GM06990 (cell line): ENCODE data around the gene DRD4.
A peak's percentile ranks its signal among the peaks of the same experiment; 100 is the strongest.

Experiments used
- DNase-seq: peaks from one replicate; pipeline ENCODE4 v3.0.0-alpha.2; 2011; ENCODE audit not compliant: insufficient read length; ENCODE audit errors: extremely low read depth
- H3K27me3 ChIP-seq: replicated peaks from 2 replicates; pipeline ENCODE4 v1.6.0; 2011; ENCODE audit warnings: low read length; ENCODE audit not compliant: control insufficient read depth, insufficient read depth
- H3K36me3 ChIP-seq: 2 replicates; pipeline ENCODE4 v1.5.1; 2011; ENCODE audit warnings: low read length; ENCODE audit not compliant: control insufficient read depth, insufficient read depth
- H3K4me3 ChIP-seq: replicated peaks from 2 replicates; pipeline ENCODE4 v1.5.1; 2011; ENCODE audit warnings: low read depth, mild to moderate bottlenecking, control low read depth, low read length
- TF ChIP-seq, protein P1 (sequence below): IDR thresholded peaks from 2 replicates; pipeline ENCODE4 v1.5.1; 2011; ENCODE audit warnings: low read length, control low read depth, mild to moderate bottlenecking, inconsistent platforms; ENCODE audit not compliant: insufficient read depth, poor library complexity, severe bottlenecking

DRD4 gene

GRCh38 chr11:626475-627307 is 10.4 kb upstream of the DRD4 start, which contains the start of gene SCT:
SCT (minus strand) TSS chr11:627181; CDS start chr11:627143, 38 bp downstream.
- TF ChIP-seq, protein P1, sequence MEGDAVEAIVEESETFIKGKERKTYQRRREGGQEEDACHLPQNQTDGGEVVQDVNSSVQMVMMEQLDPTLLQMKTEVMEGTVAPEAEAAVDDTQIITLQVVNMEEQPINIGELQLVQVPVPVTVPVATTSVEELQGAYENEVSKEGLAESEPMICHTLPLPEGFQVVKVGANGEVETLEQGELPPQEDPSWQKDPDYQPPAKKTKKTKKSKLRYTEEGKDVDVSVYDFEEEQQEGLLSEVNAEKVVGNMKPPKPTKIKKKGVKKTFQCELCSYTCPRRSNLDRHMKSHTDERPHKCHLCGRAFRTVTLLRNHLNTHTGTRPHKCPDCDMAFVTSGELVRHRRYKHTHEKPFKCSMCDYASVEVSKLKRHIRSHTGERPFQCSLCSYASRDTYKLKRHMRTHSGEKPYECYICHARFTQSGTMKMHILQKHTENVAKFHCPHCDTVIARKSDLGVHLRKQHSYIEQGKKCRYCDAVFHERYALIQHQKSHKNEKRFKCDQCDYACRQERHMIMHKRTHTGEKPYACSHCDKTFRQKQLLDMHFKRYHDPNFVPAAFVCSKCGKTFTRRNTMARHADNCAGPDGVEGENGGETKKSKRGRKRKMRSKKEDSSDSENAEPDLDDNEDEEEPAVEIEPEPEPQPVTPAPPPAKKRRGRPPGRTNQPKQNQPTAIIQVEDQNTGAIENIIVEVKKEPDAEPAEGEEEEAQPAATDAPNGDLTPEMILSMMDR: no peak
- no peak within 1 kb of the TSS for H3K4me3 ChIP-seq
- DNase-seq: no peak
- no peaks in the 10 kb centered on the region for H3K36me3 ChIP-seq
- H3K27me3 ChIP-seq: no peaks in the 10 kb centered on the region

- no peak overlapping the region for H3K4me3 ChIP-seq
- DNase-seq: no peak
- TF ChIP-seq, protein P1: no peak
- no peaks in the 10 kb centered on the region for H3K36me3 ChIP-seq
- H3K27me3 ChIP-seq: no peaks in the 10 kb centered on the region
Observed at GRCh38 chr11:627308-627576, 9.8 kb upstream of the DRD4 start.

DNA sequence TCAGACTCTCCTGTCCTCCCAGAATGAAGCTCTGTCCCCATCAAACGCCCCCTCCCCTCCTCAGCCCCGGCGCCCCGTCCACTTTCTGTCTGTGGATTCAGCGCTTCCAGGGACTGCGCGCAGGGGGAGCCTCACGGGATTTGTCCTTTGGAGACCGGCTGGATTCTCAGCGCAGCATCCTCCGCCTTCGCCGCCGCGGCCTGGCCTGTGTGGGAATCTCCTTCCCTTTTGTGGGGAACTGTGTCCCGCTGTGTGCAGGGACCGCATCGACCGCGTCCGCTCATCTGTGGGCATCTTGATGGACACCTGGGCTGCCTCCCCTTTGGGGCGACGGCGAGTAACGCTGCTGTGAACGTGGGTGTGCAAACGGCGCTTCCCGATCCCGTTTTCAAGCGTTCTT is 9.0 kb upstream of the DRD4 start:
- TF ChIP-seq, protein P1: no peak
- Histone ChIP-seq H3K4me3 (no peak overlapping the region; the same call in 1 of the 2 replicates), H3K27me3 (no peaks in the 10 kb centered on the region), H3K36me3 (no peaks in the 10 kb centered on the region)
- DNase-seq: no peak

DNA sequence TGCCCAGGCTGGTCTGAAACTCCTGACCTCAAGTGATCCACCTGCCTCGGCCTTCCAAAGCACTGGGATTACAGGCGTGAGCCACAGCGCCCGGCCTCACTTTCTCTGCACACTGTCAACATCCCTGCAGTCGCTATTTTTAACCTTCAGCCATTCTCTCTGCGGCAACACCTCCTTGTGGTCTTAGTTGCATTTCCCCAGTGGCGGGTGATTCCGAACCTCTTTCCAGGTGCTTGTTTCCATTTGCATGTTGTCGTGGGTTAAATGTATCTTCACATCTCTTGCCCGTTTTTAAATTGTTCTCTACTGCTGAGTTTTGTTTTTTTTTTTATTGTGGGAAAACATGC is 7.9 kb upstream of the DRD4 start:
- peak; percentile 41 for DNase-seq
- TF ChIP-seq, protein P1: no peak
- no peak overlapping the region; the same call in 1 of the 2 replicates for H3K4me3 ChIP-seq
- no peaks in the 10 kb centered on the region for H3K27me3 ChIP-seq
- H3K36me3 ChIP-seq: no peaks in the 10 kb centered on the region

GRCh38 chr11:630871-631270 is 6.2 kb upstream of the DRD4 start:
- H3K36me3 ChIP-seq: no peaks in the 10 kb centered on the region
- no peak for DNase-seq
- H3K27me3 ChIP-seq: no peaks in the 10 kb centered on the region
- H3K4me3 ChIP-seq: no peak overlapping the region
- TF ChIP-seq, protein P1: no peak
